Left lung (tissue), 10 donors: ENCODE results near the gene SPPL2C. TPM values are rescaled to one million over a fixed set of nuclear protein-coding genes. Genes with fewer than 3 reads are reported as not detected.

Experiments
- ATAC-seq: fragments of 200-7000 bp; cut with Tn5 transposase; one replicate; pipeline ENCODE4 v1.9.1; 2020; ENCODE audit warnings: moderate library complexity
- DNase-seq, 4 donors: peaks; one replicate each; pipeline ENCODE4 v3.0.0-alpha.2; 2013 to 2020
- H3K27ac ChIP-seq, 2 donors: fragments of 200-600 bp; sonication (generic) in 1 of 2; one replicate each; pipeline versions ENCODE4 v1.5.0 to v1.8.0; 2020 to 2021
- H3K27me3 ChIP-seq, 2 donors: fragments of 200-600 bp; sonication (generic) in 1 of 2; one replicate each; pipeline versions ENCODE4 v1.5.0 to v1.8.0; 2020 to 2021
- H3K36me3 ChIP-seq, 2 donors: fragments of 200-600 bp; sonication (generic) in 1 of 2; one replicate each; pipeline versions ENCODE4 v1.5.0 to v1.8.0; 2020 to 2021
- H3K4me1 ChIP-seq, 2 donors: fragments of 200-600 bp; one replicate each; pipeline ENCODE4 v1.8.0; 2021
- H3K4me3 ChIP-seq, 2 donors: fragments of 200-600 bp; sonication (generic) in 1 of 2; one replicate each; pipeline versions ENCODE4 v1.5.0 to v1.8.0; 2020 to 2021; ENCODE audit warnings: mild to moderate bottlenecking in 1 of 2
- H3K9me3 ChIP-seq, 2 donors: fragments of 200-600 bp; sonication (generic) in 1 of 2; one replicate each; pipeline versions ENCODE4 v1.5.0 to v1.8.0; 2020 to 2021
- CTCF ChIP-seq, 2 donors: fragments of 200-600 bp; sonication (generic) in 1 of 2; IDR thresholded peaks; one replicate each; pipeline versions ENCODE4 v1.5.0 to v1.8.0; 2021; ENCODE audit warnings: antibody characterized with exemption in 2 of 2
- intact Hi-C, 2 donors: fragments of 100-400 bp; cut with DNase I; formaldehyde crosslinking; loops; one replicate each; pipeline versions ENCODE4 v1.11.2 to v1.14.2; 2022
- polyA plus RNA-seq, 6 donors: library from polyadenylated mRNA; unstranded; fragments of 120-200 nt; gene quantifications; one replicate each; pipeline ENCODE4 v1.2.1, GENCODE V29; 2013; ENCODE audit not compliant: insufficient read length in 6 of 6
- total RNA-seq, 2 donors: library from RNA; stranded (reverse); fragmentation: NEBNext Ultra II Directional; extraction: Animal tissue kit (Norgen Biotek cat#: 25700); gene quantifications; one replicate each; pipeline ENCODE4 v1.2.1, GENCODE V29; 2021
- donor health status: DM: no; HTN: yes; CAD: no.
- donor health status: DM: no; HTN: no; CAD: no.

SPPL2C gene
- total and polyA plus RNA-seq, 8 donors = not detected

- H3K4me1 ChIP-seq = no peaks in the 10 kb centered on the region
- no peaks in the 10 kb centered on the region for H3K36me3 ChIP-seq
- TF ChIP-seq CTCF (IDR thresholded peaks at IDR 0.05) = no peak
- no peak overlapping the region for H3K27ac ChIP-seq
- ATAC-seq (no peak), DNase-seq (no peak)
- peaks cover 0 to 20% of the 10 kb centered on the region in 2 donors for H3K27me3 ChIP-seq
- H3K4me3 ChIP-seq = no peak overlapping the region
- intact Hi-C loops = no loop called here
- no peaks in the 10 kb centered on the region for H3K9me3 ChIP-seq
Measured at GRCh38 chr17:45841186-45841585, 3.5 kb upstream of the SPPL2C start.

- DNase-seq = no peak
- no peaks in the 10 kb centered on the region for H3K9me3 ChIP-seq
- no peak overlapping the region for H3K4me3 ChIP-seq
- intact Hi-C loops = no loop called here
- H3K27ac ChIP-seq = no peak overlapping the region
- peaks cover 0 to 14% of the 10 kb centered on the region in 2 donors for H3K27me3 ChIP-seq
- H3K4me1 ChIP-seq = no peaks in the 10 kb centered on the region
- H3K36me3 ChIP-seq = no peaks in the 10 kb centered on the region
- no peak for ATAC-seq
- TF ChIP-seq CTCF (IDR thresholded peaks at IDR 0.05) = no peak
Measured at GRCh38 chr17:45841883-45842525, 2.7 kb upstream of the SPPL2C start.

- no peak for TF ChIP-seq CTCF (IDR thresholded peaks at IDR 0.05)
- Histone ChIP-seq H3K9me3 (no peaks in the 10 kb centered on the region), H3K36me3 (no peaks in the 10 kb centered on the region), H3K27me3 (peaks cover 0 to 8% of the 10 kb centered on the region in 2 donors), H3K27ac (no peak overlapping the region), H3K4me3 (no peak overlapping the region), H3K4me1 (no peaks in the 10 kb centered on the region)
- intact Hi-C loops = no loop called here
- DNase-seq (no peak), ATAC-seq (no peak)
Measured at GRCh38 chr17:45843722-45844121, 959 bp upstream of the SPPL2C start.

- Histone ChIP-seq H3K4me3 (no peak overlapping the region), H3K4me1 (no peaks in the 10 kb centered on the region), H3K27me3 (peaks cover 0 to 14% of the 10 kb centered on the region in 2 donors), H3K9me3 (no peaks in the 10 kb centered on the region), H3K36me3 (no peaks in the 10 kb centered on the region), H3K27ac (no peak overlapping the region)
- no peak for DNase-seq
- no peak for ATAC-seq
- intact Hi-C loops = no loop called here
- no peak for TF ChIP-seq CTCF (IDR thresholded peaks at IDR 0.05)
Measured at GRCh38 chr17:45845376-45846185, 900 bp downstream of the SPPL2C start.

GRCh38 chr17:45846223-45846622, 1.5 kb downstream of the SPPL2C start:
- DNase-seq = no peak
- H3K36me3 ChIP-seq = no peaks in the 10 kb centered on the region
- no peak for ATAC-seq
- TF ChIP-seq CTCF (IDR thresholded peaks at IDR 0.05) = no peak
- H3K4me3 ChIP-seq = no peak overlapping the region
- H3K9me3 ChIP-seq = no peaks in the 10 kb centered on the region
- H3K27me3 ChIP-seq = peaks cover 0 to 20% of the 10 kb centered on the region in 2 donors
- intact Hi-C loops = no loop called here
- H3K4me1 ChIP-seq = no peaks in the 10 kb centered on the region
- no peak overlapping the region for H3K27ac ChIP-seq
